Measurements from ENCODE around the gene NCAM1. TPM values are rescaled to one million over a fixed set of nuclear protein-coding genes. Genes with fewer than 3 reads are reported as not detected.

NCAM1 gene
- total and polyA plus RNA-seq, 2 donors (not counting 3 experiments of a cell fraction or from before 2014, with no cell fraction given) = 0.03 TPM; not detected in 1

DNA sequence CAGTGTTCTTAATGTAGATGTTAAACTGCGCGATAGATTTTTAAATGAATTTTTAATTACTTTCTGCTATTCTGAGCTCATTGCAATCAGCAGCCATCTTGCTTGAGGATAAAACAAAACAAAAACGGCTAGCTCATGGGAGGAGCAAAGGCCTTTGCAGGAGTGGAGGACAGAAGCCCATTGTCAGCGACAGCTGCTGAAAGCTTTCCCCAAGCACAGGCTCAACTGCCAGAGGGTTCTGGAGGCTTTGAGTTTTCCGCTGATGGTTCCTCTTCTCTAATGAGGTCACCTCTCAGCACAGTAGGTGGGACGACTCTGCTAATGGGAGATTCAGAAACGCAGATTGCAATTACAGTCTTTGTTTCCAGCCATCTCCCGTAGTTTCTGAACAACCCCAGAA is 186.0 kb downstream of the NCAM1 start:
- ChIA-PET POLR2A (no interaction called here), CTCF (no interaction called here)
- no peak overlapping the region for H3K9ac ChIP-seq (replicated peaks; ENCODE audit: extremely low read depth, insufficient read depth, low read length)
- H3K4me2 ChIP-seq (ENCODE audit: insufficient read depth, low read length) = no peak overlapping the region
- H3K4me3 ChIP-seq (replicated peaks in 1 of 3; ENCODE audit: insufficient read depth in 1 of 3, low read depth in 1 of 3, low read length in 3 of 3) = no peak overlapping the region
- dilution Hi-C loops (cut with MboI; ENCODE audit: extremely low pct_ligation_motif_present, low sequenced_read_pairs) (no loop called here), intact Hi-C loops (cut with micrococcal nuclease) (no loop called here)
- no peaks in the 10 kb centered on the region for H3K9me3 ChIP-seq (replicated peaks; ENCODE audit: control insufficient read depth, insufficient read depth, low read length)
- BruUV-seq (replicated peaks) = no TSS peak
- H3K9me1 ChIP-seq (replicated peaks; ENCODE audit: control insufficient read depth, extremely low read depth, insufficient read depth, low read length) = no peaks in the 10 kb centered on the region
- DNase-seq (ENCODE audit: low read depth, low spot score) (no peak), FAIRE-seq (no peak)
- H3K79me2 ChIP-seq (ENCODE audit: control insufficient read depth, insufficient read depth, low read length) = no peaks in the 10 kb centered on the region
- TF ChIP-seq, protein P1, sequence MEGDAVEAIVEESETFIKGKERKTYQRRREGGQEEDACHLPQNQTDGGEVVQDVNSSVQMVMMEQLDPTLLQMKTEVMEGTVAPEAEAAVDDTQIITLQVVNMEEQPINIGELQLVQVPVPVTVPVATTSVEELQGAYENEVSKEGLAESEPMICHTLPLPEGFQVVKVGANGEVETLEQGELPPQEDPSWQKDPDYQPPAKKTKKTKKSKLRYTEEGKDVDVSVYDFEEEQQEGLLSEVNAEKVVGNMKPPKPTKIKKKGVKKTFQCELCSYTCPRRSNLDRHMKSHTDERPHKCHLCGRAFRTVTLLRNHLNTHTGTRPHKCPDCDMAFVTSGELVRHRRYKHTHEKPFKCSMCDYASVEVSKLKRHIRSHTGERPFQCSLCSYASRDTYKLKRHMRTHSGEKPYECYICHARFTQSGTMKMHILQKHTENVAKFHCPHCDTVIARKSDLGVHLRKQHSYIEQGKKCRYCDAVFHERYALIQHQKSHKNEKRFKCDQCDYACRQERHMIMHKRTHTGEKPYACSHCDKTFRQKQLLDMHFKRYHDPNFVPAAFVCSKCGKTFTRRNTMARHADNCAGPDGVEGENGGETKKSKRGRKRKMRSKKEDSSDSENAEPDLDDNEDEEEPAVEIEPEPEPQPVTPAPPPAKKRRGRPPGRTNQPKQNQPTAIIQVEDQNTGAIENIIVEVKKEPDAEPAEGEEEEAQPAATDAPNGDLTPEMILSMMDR (IDR thresholded peaks at IDR 0.05; ENCODE audit: extremely low read depth in 1 of 2, insufficient read depth in 1 of 2, low read depth in 1 of 2, low read length in 2 of 2) = no peak
- no peak for TF ChIP-seq POLR2A (IDR thresholded peaks at IDR 0.05; ENCODE audit: low read depth, low read length)
- no peak for TF ChIP-seq MYC (IDR thresholded peaks at IDR 0.05; ENCODE audit: low read depth, low read length)
- TF ChIP-seq, protein P2, sequence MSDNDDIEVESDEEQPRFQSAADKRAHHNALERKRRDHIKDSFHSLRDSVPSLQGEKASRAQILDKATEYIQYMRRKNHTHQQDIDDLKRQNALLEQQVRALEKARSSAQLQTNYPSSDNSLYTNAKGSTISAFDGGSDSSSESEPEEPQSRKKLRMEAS (IDR thresholded peaks at IDR 0.05; ENCODE audit: insufficient read depth, insufficient read length) = no peak
- no peak for TF ChIP-seq FOS (IDR thresholded peaks at IDR 0.05; ENCODE audit: borderline replicate concordance, insufficient read depth, low read length)
- TF ChIP-seq JUN (IDR thresholded peaks at IDR 0.05; ENCODE audit: borderline replicate concordance, insufficient read depth, insufficient read length, low read depth) = no peak
- TF ChIP-seq POLR2AphosphoS5 (IDR thresholded peaks at IDR 0.05; ENCODE audit: insufficient read depth, low read depth, low read length) = no peak
- TF ChIP-seq GATA2 (IDR thresholded peaks at IDR 0.05; ENCODE audit: insufficient read depth, insufficient read length, low read depth, low read length) = no peak
- TF ChIP-seq EZH2 (IDR thresholded peaks at IDR 0.05; ENCODE audit: borderline replicate concordance, low read depth, low read length, severe bottlenecking) = no peak
- H3K27me3 ChIP-seq (ENCODE audit: control insufficient read depth in 2 of 2, insufficient read depth in 2 of 2, low read length in 2 of 2) = no peaks in the 10 kb centered on the region
- H3K27ac ChIP-seq (ENCODE audit: insufficient read depth, low read depth, low read length) = no peak overlapping the region
- H2AFZ ChIP-seq (ENCODE audit: low read depth, low read length) = no peak overlapping the region
- H4K20me1 ChIP-seq (replicated peaks; ENCODE audit: control insufficient read depth, extremely low read depth, insufficient read depth, low read length) = no peaks in the 10 kb centered on the region
- no peaks in the 10 kb centered on the region for H3K4me1 ChIP-seq (ENCODE audit: control insufficient read depth, extremely low read depth, insufficient read depth, low read length)
- no peaks in the 10 kb centered on the region for H3K36me3 ChIP-seq (ENCODE audit: control insufficient read depth in 2 of 2, extremely low read depth in 1 of 2, insufficient read depth in 2 of 2, low read length in 2 of 2)

Measured in endothelial cell of umbilical vein (primary cell).